Naive B cell (primary cell): ENCODE data around the gene LTBR. TPM values are rescaled to one million over a fixed set of nuclear protein-coding genes. Genes with fewer than 3 reads are reported as not detected.

ENCODE experiments used
- ATAC-seq, 2 donors: fragments of 150-1000 bp; cut with Tn5 transposase; 2 replicates each; pipeline ENCODE4 v1.10.0; 2021; ENCODE audit warnings: low read depth in 2 of 2, mild to moderate bottlenecking in 2 of 2, moderate library complexity in 2 of 2
- DNase-seq: peaks from one replicate; pipeline ENCODE4 v3.0.0; 2022
- H3K27ac Mint-ChIP-seq, 6 donors: one replicate each; pipeline ENCODE4 v1.8.0; 2020 to 2022; ENCODE audit warnings: mild to moderate bottlenecking in 6 of 6, mixed read lengths in 6 of 6, moderate library complexity in 5 of 6, inconsistent platforms in 2 of 6
- H3K27me3 Mint-ChIP-seq, 3 donors: one replicate each; pipeline ENCODE4 v1.8.0; 2021 to 2022; ENCODE audit warnings: mixed read lengths in 3 of 3, mild to moderate bottlenecking in 1 of 3
- H3K36me3 Mint-ChIP-seq, 2 donors: one replicate each; pipeline ENCODE4 v1.8.0; 2020 to 2022; ENCODE audit warnings: mixed read lengths in 2 of 2, inconsistent platforms in 1 of 2, mild to moderate bottlenecking in 1 of 2
- H3K4me1 Mint-ChIP-seq, 3 donors: one replicate each; pipeline ENCODE4 v1.8.0; 2020 to 2022; ENCODE audit warnings: mixed read lengths in 3 of 3, inconsistent platforms in 1 of 3, mild to moderate bottlenecking in 1 of 3, moderate library complexity in 1 of 3
- H3K4me3 Mint-ChIP-seq, 8 donors: one replicate each; pipeline ENCODE4 v1.8.0; 2020 to 2022; ENCODE audit warnings: mild to moderate bottlenecking in 8 of 8, mixed read lengths in 8 of 8, moderate library complexity in 8 of 8, inconsistent platforms in 2 of 8
- H3K9me3 Mint-ChIP-seq, 7 donors: one replicate each; pipeline ENCODE4 v1.8.0; 2020 to 2022; ENCODE audit warnings: mixed read lengths in 7 of 7, mild to moderate bottlenecking in 5 of 7, inconsistent platforms in 2 of 7, moderate library complexity in 1 of 7
- polyA plus RNA-seq, 6 donors: library from polyadenylated mRNA; unstranded; fragments of 300-500 nt; fragmentation: Illumina TruSeq; gene quantifications; one replicate each; pipeline ENCODE4 v1.2.3, GENCODE V29; 2021; ENCODE audit warnings: low read depth in 6 of 6

The LTBR gene
- polyA plus RNA-seq, 6 donors from 2014 or later: 0.20 to 0.90 (median 0.22) TPM; not detected in 3

GRCh38 chr12:6375269-6376078, 8.5 kb upstream of the LTBR start, which contains the start of gene SCNN1A:
Gene SCNN1A, minus strand, starts transcription at chr12:6375563. Its CDS starts 780 bp downstream, at chr12:6374783.
- no peak for DNase-seq
- peaks cover 0 to 16% (median 7%) of the 10 kb centered on the region in 3 donors for H3K4me1 Mint-ChIP-seq
- no peak for ATAC-seq
- no peak within 1 kb of the TSS for H3K4me3 Mint-ChIP-seq
- H3K27ac Mint-ChIP-seq: peak within 1 kb of the TSS in 1 of 6 donors; percentile 74
- H3K36me3 Mint-ChIP-seq: peaks cover 0 to 5% of the 10 kb centered on the region in 2 donors
- H3K9me3 Mint-ChIP-seq: peaks cover 0 to 3% (median 0%) of the 10 kb centered on the region in 7 donors
- H3K27me3 Mint-ChIP-seq: peaks cover 40 to 85% (median 74%) of the 10 kb centered on the region in 3 donors

DNA sequence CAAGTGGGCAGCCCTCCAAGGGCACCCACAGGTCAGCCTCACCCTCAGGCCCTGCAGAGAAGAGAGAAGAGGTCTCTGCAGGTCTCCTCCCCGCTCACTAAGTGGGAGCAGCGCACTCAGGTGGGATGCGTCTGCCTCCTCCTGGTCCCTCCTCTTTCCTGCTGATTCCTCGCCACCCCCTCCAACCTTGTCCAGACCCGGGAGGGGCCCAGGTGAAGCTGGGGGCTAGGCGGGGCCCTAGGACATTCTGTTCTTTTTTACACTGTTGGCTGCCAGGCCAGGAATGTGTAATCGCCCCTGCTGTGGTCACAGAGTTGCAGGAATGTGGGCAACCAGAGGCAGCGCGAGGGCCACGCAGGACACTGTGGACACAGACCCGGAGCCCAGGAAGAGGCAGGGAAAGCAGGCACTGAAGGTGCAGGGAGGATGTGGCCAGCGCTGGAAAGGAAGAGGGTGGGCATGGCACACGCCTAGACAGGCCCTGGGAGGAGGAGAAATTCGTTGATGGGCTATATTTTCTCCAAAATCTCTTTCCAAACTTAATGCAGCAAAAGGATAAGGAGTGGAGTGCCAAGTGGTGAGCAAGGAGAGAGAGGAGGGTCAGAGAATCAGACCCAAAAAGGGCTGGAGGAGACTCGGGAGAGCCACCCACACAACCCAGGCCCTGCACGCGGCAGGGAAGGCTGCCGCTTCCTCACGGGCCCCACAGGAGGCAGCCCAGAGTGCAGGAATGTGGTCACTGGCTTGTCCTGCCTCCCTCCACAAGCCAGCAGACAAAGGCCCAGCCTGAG, 7.7 kb upstream of the LTBR start:
- no peak for DNase-seq
- peaks cover 0 to 12% (median 7%) of the 10 kb centered on the region in 3 donors for H3K4me1 Mint-ChIP-seq
- H3K27me3 Mint-ChIP-seq: peaks cover 46 to 85% (median 74%) of the 10 kb centered on the region in 3 donors
- no peak overlapping the region for H3K4me3 Mint-ChIP-seq
- no peak overlapping the region for H3K27ac Mint-ChIP-seq
- H3K9me3 Mint-ChIP-seq: peaks cover 0 to under 1% (median 0%) of the 10 kb centered on the region in 7 donors
- no peak for ATAC-seq
- no peaks in the 10 kb centered on the region for H3K36me3 Mint-ChIP-seq

DNA sequence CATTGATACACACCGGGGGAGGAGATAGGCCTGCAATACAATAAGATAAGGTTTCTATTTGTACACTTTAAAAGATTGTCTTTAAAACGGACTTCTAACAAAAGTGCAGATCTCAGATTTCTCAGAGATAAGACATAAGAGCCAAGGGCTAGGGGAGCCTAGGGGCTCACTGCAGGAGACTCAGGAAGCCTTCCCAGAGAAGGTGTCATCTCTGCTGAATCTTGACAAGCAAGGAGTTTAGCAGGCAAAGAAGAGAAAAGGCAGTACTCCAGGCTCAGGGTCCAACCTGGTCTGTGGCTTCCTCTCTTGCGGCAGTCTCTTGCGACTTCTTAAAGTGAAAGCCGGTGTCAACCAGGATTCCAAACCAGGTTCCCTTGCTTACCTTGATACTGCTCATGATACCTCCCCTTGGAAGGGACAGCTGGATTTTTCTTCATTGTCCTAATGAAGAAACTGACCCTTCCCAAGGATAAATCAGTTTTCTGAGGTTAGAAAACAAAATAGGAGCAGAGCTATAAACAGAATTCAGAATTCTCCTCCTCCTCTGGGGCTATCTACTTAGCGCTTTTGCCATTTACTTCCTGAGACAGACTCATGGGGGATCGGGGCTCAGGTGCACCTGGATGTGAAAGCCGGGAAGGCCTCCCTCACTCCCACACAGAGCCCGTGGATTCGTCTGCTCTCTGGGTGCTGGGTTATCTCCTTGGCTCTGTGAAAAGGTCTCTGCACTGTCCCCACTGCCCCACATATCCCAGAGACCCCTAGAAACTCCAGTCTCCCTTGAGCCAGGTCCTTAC, 6.9 kb upstream of the LTBR start:
- Mint-ChIP-seq H3K4me3 (peak overlapping the region in 1 of 8 donors; percentile 10), H3K9me3 (no peaks in the 10 kb centered on the region), H3K4me1 (peaks cover 0 to 11% (median 7%) of the 10 kb centered on the region in 3 donors), H3K27me3 (peaks cover 54 to 90% (median 78%) of the 10 kb centered on the region in 3 donors), H3K36me3 (no peaks in the 10 kb centered on the region), H3K27ac (no peak overlapping the region)
- DNase-seq: no peak
- no peak for ATAC-seq

GRCh38 chr12:6377667-6377994, 6.3 kb upstream of the LTBR start:
- ATAC-seq (no peak), DNase-seq (no peak)
- peaks cover 0 to 11% (median 7%) of the 10 kb centered on the region in 3 donors for H3K4me1 Mint-ChIP-seq
- H3K27ac Mint-ChIP-seq: no peak overlapping the region
- no peaks in the 10 kb centered on the region for H3K9me3 Mint-ChIP-seq
- H3K4me3 Mint-ChIP-seq: peak overlapping the region in 1 of 8 donors; percentile 22
- peaks cover 57 to 90% (median 78%) of the 10 kb centered on the region in 3 donors for H3K27me3 Mint-ChIP-seq
- H3K36me3 Mint-ChIP-seq: no peaks in the 10 kb centered on the region

GRCh38 chr12:6378709-6379472, 5.1 kb upstream of the LTBR start:
- H3K27ac Mint-ChIP-seq: peak overlapping the region in 1 of 6 donors; percentile 38
- DNase-seq (no peak), ATAC-seq (no peak)

GRCh38 chr12:6380141-6381121, 3.5 kb upstream of the LTBR start:
- no peak overlapping the region for H3K4me3 Mint-ChIP-seq
- H3K27me3 Mint-ChIP-seq: peaks cover 53 to 87% (median 71%) of the 10 kb centered on the region in 3 donors
- no peak for ATAC-seq
- no peaks in the 10 kb centered on the region for H3K36me3 Mint-ChIP-seq
- H3K9me3 Mint-ChIP-seq: no peaks in the 10 kb centered on the region
- DNase-seq: no peak
- peaks cover 0 to 15% (median 7%) of the 10 kb centered on the region in 3 donors for H3K4me1 Mint-ChIP-seq
- H3K27ac Mint-ChIP-seq: no peak overlapping the region

More at GRCh38 chr12:6378709-6379472, 5.1 kb upstream of the LTBR start:
- peaks cover 54 to 88% (median 73%) of the 10 kb centered on the region in 3 donors for H3K27me3 Mint-ChIP-seq
- H3K4me3 Mint-ChIP-seq: no peak overlapping the region
- H3K4me1 Mint-ChIP-seq: peaks cover 0 to 15% (median 7%) of the 10 kb centered on the region in 3 donors
- H3K9me3 Mint-ChIP-seq: no peaks in the 10 kb centered on the region
- H3K36me3 Mint-ChIP-seq: no peaks in the 10 kb centered on the region

DNA sequence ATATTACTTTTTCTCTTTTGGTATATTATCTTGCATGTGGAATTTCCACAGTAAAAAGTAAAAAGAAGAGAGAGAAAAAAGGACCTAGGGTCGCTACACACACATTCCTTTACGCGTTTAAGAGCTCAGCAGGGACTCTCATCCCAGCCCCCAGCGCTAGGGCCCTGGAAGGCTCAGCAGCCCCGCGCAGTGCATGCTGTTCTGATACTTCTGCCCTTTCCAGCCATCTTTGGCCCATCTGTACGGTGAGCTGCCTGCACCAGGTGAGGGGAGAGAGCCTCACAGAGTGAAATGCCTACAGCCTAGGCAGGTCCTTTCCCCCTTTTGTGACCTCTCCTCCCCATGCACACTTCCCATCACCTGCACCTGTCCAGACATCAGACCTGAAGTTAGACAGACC, 1.6 kb upstream of the LTBR start:
- peaks cover 40 to 77% (median 57%) of the 10 kb centered on the region in 3 donors for H3K27me3 Mint-ChIP-seq
- no peak overlapping the region for H3K27ac Mint-ChIP-seq
- no peaks in the 10 kb centered on the region for H3K36me3 Mint-ChIP-seq
- H3K4me3 Mint-ChIP-seq: peak overlapping the region in 3 of 8 donors; percentile 1 to 86 (median 16)
- H3K4me1 Mint-ChIP-seq: peaks cover 0 to 7% (median 0%) of the 10 kb centered on the region in 3 donors
- H3K9me3 Mint-ChIP-seq: no peaks in the 10 kb centered on the region
- no peak for DNase-seq
- ATAC-seq: no peak

GRCh38 chr12:6382982-6383381, 980 bp upstream of the LTBR start:
- no peak for ATAC-seq
- no peaks in the 10 kb centered on the region for H3K36me3 Mint-ChIP-seq
- H3K9me3 Mint-ChIP-seq: no peaks in the 10 kb centered on the region
- peak overlapping the region in 7 of 8 donors; percentile 12 to 86 (median 45) for H3K4me3 Mint-ChIP-seq
- H3K4me1 Mint-ChIP-seq: peaks cover 0 to 7% (median 0%) of the 10 kb centered on the region in 3 donors
- DNase-seq: no peak
- H3K27ac Mint-ChIP-seq: no peak overlapping the region
- H3K27me3 Mint-ChIP-seq: peaks cover 43 to 76% (median 63%) of the 10 kb centered on the region in 3 donors

DNA sequence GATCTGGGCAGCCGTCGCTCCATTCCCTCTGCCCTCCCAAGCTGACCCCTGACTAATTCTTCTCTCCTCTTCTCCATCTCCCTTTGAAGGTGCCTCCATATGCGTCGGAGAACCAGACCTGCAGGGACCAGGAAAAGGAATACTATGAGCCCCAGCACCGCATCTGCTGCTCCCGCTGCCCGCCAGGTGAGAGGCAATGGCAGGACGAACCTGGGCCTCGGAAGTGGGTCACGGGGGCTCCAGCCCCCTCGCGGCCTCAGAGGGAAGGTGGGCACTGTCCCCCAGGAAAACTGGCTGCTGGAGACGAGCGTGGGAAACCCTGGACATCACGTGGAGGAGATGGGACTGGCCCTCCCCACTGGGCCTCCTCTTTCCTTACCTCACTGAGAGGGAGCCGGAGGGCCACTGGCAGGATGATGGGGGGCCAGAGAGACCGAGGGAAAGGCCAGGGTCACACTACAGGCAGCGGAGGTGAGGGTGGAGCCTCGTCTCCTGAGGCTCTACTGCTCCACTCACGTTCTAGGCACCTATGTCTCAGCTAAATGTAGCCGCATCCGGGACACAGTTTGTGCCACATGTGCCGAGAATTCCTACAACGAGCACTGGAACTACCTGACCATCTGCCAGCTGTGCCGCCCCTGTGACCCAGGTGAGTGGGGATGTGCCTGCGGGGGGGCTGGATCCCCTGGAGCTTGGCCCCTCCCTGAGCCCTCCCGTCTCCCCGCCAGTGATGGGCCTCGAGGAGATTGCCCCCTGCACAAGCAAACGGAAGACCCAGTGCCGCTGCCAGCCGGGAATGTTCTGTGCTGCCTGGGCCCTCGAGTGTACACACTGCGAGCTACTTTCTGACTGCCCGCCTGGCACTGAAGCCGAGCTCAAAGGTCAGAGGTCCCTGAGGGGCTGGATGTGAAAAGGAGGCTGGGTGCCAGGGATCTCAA, 806 bp downstream of the LTBR start:
- H3K27me3 Mint-ChIP-seq: peaks cover 42 to 72% (median 72%) of the 10 kb centered on the region in 3 donors
- H3K27ac Mint-ChIP-seq: no peak overlapping the region
- peaks cover 0 to 4% (median 1%) of the 10 kb centered on the region in 3 donors for H3K4me1 Mint-ChIP-seq
- ATAC-seq (no peak), DNase-seq (no peak)
- no peaks in the 10 kb centered on the region for H3K9me3 Mint-ChIP-seq
- no peaks in the 10 kb centered on the region for H3K36me3 Mint-ChIP-seq
- H3K4me3 Mint-ChIP-seq: peak overlapping the region in 6 of 8 donors; percentile 13 to 81 (median 44)

GRCh38 chr12:6386038-6386437, 2.1 kb downstream of the LTBR start:
- peaks cover 34 to 64% (median 63%) of the 10 kb centered on the region in 3 donors for H3K27me3 Mint-ChIP-seq
- no peaks in the 10 kb centered on the region for H3K9me3 Mint-ChIP-seq
- no peak for ATAC-seq
- H3K4me1 Mint-ChIP-seq: peaks cover 0 to 4% (median 2%) of the 10 kb centered on the region in 3 donors
- H3K36me3 Mint-ChIP-seq: no peaks in the 10 kb centered on the region
- peak overlapping the region in 1 of 8 donors; percentile 10 for H3K4me3 Mint-ChIP-seq
- H3K27ac Mint-ChIP-seq: no peak overlapping the region
- DNase-seq: no peak

GRCh38 chr12:6386491-6386890, 2.5 kb downstream of the LTBR start:
- no peak for ATAC-seq
- Mint-ChIP-seq H3K4me3 (no peak overlapping the region), H3K9me3 (no peaks in the 10 kb centered on the region), H3K4me1 (peaks cover 0 to 4% (median 2%) of the 10 kb centered on the region in 3 donors), H3K27me3 (peaks cover 29 to 60% (median 59%) of the 10 kb centered on the region in 3 donors), H3K36me3 (no peaks in the 10 kb centered on the region), H3K27ac (no peak overlapping the region)
- DNase-seq: no peak
